HL-60/S4 treated with phorbol 12-myristate 13-acetate at 8.2 ng/mL for 4 days and 3 days (cell line): ENCODE measurements around the gene PRKCQ.

ENCODE experiments used
- in situ Hi-C: fragments of 300-500 bp; cut with MboI; formaldehyde crosslinking; loops from 2 replicates; pipeline ENCODE4 v1.15.0; 2022; ENCODE audit warnings: low sequenced_read_pairs

Gene PRKCQ

DNA sequence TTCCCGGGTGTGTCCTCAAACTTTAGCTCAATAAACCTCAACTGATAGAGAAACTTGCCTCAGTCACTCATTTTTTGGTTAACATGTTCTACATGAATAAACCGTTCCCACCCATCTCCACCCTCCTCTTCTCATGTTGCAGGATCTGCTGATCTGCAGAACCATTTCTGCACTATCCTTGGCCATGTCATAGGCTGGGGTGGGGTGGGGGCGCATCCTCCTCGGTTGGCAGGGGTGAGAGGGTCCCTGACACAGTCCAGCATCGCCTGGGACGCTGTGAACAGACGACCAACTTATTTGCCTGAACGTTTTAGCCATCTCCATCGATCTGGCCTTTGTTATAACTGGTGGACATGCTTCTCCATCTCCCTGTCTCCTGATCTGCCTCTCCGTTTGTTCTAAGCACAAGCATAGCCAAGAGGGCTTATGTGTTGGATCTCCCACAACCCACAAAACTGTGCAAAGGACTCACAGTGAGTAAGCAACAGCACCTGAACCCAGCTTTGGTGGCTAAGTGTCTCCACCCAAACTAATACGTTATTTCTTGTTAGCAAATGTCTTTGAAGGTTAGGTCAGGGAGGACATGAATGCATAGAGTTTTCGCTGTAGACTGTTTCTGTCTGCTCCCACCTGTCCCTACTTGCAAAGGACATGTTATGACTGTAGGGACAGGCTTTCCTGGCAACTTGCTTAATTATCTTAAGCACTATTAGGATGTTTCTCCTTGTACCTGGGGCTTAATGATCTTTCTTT is 51.7 kb downstream of the PRKCQ start:
- in situ Hi-C loops, result no loop called here

DNA sequence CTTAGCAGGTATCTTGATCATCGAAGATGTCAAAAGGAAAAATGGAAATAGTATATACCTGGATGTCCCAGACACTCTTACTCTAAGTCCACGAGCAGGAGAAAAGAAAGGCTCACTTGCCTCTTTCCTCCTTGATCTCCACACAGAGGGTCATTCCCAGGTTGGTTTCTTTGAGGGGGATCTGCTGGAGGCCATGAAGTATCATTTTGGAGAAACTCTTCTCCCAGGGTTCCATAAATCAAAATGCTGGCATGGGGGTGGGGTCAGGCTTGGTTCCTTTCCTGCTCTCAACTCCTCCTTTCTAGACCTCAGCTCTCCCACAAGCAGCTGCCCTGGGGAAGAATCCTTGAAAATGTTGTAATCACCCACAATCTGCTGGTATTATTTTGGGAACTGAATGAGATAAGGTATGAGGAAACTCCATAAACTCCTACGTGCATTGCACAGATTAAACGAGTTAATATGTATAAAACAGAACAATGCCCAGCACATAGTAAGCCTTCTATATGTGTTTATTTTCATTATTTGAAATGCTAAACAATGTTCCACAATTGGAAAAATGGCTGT is 54.4 kb downstream of the PRKCQ start:
- in situ Hi-C loops, result no loop called here

DNA sequence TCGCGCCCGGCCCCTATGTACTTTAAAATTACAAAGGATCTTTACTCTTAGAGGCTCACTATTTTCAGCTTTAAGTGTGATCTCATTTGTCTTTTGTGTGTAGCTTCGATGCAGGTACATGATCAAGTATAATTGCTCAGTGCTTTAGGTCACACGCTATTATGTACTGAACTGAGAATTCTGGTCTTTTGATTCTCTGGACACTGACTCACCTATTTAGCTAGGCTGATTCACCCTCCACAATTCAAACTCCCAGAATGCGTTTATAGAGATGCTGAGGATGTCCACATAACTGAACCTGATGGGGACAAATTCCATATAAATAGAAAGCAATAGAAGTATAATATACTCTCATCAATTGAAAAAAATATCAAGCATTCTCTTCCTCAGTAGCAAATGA is 57.8 kb downstream of the PRKCQ start:
- in situ Hi-C loops, result no loop called here

DNA sequence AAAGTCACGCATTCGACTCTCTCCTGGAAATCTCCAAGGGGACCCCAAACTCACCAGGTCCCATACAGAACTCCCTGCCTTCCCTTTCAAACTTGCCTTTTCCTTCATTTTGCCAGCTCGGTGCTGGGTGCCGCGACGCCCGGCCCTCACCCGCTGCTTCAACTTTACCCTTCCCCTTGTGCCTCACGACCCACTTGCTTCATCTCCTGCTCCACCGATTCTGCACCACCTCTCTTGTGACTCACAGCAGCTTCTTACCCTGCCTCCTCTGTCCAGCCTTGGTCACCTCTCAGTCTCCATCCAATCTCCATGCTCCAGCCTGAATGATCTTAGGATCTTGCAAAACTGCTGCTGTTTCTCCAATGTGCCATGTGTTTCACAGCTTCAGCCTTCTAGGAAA is 59.9 kb downstream of the PRKCQ start:
- in situ Hi-C loops, result no loop called here

DNA sequence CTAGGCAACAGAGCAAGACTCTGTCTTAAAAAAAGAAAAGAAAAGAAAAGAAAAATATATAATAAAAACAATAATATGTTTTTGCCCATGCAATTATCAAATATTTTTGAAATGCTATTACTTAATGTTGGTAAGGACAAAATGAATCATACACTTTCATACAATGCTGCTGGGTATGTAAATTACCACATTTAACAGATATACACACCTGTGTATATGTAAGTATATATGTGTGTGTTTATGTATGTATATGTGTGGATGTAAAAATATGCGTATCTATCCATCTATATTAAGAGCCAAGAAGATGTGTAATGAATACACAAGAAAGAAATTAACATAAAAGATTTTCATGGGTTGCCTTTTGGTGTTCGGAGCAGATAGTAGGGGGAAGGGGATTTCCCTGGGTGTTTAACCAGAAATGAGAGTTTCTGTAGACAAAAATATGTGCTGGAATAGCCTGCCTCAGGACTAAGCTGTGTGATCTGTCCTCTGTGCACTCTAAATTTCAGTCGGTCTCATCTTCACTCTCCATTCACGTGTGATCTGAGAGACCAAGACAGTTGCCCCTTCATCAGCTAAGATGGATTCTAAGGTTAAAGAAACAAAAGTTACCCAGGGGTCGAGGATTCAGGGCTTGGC is 61.2 kb downstream of the PRKCQ start:
- in situ Hi-C loops, result no loop called here

DNA sequence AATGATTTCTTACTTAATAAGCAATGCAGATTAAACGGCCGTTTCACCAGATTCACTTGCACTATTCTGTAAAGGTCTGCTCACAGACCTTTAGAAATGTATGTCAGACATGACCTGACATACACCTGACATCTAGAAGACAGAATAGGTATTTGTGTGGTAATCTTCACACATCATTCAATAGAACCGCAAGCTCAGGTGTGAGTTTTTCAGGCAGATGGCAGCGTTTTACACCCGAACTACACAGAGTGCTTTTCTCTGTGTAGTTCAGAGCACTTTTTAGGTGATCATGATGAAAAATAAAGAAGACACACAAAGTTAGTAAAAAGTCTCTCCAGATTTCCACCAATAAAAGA is 63.2 kb downstream of the PRKCQ start:
- in situ Hi-C loops, result no loop called here

DNA sequence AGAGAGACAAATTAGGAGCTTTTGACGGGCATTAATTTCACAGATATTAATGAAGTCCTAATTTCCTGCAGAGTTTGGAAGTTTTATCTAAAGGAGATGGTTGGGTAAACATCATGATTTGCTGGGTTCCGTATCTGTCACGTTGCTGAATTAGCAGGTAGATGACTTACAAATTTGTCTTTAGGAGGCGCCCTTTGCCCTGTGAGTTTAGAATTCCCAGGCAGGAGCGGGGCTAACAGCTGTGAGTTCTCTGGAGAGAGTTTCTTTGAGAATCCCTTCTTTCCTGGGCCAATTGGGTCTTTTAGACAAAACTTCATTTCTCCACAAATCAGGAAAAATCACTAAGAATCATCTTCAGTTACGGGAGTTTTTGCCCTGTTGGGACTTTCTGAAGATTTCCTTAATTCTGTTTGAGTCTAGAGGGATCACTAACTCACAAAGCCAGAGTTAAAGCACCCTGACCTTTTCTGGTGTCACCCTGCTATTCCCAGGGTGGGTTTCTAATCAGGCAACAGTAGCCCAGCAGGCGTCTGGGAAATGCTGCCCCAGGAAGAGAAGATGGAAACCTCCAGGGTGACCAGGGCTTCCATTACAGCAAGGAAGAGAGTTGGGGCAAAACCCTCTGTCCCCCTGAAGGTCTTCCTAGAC is 63.7 kb downstream of the PRKCQ start:
- in situ Hi-C loops, result no loop called here

DNA sequence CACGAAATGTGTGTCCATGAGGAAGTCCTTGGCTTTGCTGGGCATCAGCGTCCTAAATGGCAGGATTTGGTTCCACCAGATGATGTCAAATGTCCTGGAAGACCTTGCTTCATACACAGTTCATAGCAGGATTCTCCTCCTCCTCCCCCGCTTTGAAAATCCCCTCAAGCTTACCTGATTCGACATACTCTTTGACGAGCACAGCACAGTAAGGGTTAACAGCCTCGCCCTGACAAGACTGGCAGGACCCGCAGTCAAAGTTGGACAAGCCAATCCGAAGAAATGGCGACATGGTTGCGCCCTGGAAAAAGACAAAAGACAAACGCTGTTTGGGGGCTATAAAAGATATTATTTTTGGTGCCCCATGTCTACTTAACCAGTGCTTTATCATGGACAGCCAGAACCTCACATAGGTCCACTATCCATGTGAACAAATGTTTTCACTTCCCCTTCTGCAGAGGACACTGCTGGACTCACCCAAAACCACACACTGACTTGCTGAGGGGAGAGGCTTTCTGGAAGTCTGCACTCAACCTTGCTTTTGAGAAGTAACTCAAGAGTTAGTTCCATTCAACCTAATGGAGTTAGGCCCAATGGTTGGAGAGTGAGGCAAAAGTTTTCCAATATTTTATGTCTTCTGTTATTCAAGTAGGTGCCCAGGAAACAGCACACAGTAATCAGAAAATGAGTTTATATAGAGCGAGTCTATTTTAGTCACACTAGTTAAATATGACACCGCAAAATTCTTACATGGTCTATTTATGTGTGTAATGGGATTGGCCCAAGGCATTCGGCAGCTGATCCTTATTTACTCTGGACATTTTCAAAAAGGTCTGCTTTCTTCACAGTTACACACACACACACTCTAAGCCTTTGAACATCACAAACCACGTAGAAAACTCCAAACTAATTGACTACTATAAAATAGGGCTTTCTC is 65.0 kb downstream of the PRKCQ start:
- in situ Hi-C loops, result no loop called here

DNA sequence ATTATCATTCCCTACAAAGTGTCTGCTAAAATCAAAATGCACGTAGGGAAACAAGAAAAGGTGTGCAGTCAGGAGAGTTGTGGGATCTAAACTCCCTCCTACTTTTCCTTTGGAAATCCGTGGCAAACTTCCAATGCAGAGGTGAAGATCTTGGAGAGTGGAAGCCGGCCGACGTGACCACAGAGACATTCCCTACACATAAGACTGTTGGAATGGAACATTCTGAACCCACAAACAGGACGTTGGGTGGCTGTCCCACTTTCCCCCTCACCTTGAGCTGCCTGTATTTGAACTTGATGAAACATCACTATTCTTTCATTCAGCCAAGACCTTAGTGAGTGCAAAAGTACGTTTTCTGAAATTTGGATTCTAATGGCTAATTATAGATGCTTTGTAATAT is 65.9 kb downstream of the PRKCQ start:
- in situ Hi-C loops, result no loop called here

DNA sequence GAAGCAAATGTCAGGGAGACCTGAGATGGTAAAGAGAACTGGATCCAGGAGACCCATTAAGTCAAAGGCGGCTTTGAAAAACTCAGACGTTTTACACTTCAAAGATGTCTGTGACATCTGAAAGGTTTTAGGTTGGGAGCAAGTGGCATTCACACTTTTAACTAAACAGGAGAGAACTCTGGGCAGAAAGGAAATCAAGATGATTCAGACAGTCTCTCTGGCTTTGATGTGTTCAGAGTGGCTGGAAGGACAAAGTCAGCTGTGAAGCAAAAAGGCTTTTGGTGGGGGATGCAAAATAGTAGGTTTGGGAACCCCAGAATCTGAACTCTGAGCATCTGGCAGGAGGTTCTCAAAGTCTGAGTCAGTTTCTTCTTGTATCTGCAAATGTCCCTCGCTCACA is 66.6 kb downstream of the PRKCQ start:
- in situ Hi-C loops, result no loop called here

DNA sequence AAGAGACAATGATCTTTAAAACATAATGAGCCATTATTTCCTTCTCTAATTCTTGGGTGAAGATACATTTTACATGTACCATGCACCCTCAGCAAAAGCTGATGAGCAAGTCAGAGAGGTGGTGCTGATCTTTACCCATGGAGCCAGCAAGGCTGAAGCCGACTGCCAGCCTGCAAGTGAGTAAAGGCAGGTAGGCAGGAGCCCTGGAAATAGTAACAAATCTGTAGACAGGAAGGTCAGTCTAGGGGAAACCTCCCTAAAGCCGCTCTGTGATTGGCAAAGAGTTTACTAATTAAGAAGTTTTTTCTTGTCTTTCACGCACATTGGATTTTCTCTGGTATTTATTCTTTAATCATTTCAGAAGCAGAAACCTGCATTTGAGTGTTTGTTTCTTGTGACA is 67.9 kb downstream of the PRKCQ start:
- in situ Hi-C loops, result no loop called here

DNA sequence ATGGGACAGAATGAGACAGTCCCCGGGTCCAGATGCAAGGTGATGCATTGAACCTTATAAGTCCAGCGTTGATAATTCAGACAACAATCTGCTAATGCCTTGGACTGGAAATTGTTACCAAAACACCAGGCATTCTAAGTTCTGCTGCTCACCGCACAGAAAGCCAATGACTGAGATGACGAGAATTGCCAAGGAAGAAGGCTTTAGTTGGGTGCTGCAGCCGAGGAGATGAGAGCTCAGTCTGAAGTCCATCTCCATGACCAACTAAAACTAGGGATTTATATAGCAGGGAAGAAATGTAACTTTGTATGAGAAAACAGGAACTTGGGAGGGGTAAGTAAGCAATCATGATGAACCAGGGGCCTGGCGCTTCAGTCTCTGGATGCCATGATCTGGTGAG is 68.7 kb downstream of the PRKCQ start:
- in situ Hi-C loops, result no loop called here

DNA sequence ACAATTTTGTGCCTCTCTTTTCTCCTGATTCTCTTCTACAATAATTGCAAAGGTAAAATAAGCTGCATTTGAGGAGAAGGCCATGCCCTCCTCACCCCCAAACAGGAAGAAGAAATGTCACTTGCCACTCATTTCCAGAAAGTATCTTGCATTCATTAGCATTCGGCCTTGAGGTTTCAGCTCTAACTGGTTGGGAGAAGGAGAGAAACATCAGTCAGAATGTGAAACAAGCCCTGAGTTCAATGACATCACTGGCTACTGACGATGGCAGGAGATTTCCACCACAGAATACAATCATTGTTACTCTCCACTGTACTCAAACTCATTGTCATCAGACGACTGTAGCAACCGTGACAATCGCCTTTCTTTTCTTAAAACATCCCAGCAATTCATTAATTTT is 72.8 kb downstream of the PRKCQ start:
- in situ Hi-C loops, result no loop called here

DNA sequence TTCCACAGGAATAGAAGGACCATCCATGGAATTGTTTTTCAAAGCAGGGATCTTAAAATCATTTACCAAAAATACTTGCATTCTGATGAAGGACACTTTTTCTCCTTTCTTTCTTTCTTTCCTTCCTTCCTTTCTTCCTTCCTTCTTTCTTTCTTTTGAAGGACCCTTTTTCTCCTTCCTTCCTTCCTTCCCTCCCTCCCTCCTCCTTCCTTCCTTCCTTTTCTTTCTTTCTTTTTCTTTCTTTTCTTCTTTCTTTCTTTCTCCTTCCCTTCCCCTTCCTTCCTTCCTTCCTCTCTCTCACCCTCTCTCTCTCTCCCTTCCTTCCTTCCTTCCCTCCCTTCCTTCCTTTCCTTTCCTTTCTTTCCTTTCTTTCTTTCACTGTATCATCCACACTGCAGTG is 74.8 kb downstream of the PRKCQ start:
- in situ Hi-C loops, result no loop called here

DNA sequence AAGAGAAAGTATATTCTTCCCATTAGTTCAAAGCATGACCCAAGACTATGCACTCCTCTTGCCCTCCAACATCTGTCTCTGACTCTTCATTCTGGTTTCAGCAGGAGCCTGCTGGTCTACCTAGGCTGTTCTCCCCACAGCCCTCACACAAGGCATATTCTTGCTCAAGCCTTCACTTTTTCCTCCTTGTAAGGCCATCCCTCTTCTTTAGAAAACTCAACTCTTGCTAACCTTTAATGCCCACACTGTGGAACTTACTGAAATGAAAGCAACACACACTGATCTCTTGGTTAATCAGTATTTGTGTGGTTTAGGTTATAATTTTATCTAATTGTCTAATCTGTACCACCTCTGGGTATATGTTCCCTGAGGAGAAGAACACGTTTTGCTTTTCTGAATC is 75.8 kb downstream of the PRKCQ start:
- in situ Hi-C loops, result no loop called here

DNA sequence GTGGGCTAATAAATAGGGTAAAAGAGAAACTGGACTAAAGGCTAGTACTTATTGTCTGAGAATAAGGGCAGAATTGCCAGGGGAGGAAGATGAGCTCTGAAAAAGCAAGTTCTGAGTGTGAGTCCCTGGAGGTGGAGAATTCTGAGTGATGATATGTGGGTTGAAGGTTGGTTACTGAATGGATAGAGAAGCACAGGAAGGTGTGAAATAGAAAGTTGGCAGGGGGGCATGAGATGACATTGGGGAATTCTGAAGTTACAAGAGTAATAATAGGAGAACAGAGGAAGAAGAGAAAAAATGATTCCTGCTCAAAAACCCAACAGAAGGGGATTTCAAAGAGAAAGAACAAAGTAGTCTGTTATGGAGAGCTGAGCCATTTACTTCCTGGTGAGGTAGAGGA is 76.9 kb downstream of the PRKCQ start:
- in situ Hi-C loops, result no loop called here

DNA sequence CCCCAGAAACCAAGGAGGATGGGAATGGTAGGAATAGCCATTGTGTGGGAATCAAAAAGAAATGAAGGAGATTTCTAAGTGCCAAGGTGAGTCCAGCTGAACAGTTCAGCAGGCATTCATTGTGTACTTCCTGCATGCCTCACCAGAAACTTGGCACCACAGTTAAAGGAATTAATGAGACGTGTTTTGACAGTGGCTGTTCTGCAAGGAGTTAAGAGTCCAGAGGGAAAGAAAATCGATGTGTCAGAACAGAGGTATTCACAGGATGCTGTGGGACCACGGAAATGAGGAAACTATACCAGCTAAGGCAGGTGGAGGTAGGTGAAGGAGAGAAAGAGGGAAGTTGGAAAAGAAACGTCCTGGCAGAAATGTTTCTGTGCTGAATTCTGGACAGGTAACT is 78.1 kb downstream of the PRKCQ start:
- in situ Hi-C loops, result no loop called here

DNA sequence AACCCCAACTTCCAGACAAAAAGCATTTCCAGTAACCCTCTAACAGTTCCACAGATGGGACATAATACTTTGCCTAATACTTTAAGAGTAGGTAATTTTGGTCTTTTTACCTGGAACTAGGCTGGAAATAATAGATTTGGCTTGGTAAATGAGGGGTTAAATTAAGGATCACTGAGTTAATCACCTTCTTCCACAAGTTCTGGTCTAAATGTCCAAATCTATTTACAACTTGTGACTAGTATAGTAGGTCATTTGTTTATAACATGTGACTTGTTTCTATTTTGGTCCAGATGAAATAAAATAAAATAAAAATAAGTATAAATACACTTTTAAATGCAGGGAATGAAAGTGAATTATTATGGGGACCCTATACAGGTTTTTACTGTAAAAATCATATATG is 80.1 kb downstream of the PRKCQ start:
- in situ Hi-C loops, result no loop called here

DNA sequence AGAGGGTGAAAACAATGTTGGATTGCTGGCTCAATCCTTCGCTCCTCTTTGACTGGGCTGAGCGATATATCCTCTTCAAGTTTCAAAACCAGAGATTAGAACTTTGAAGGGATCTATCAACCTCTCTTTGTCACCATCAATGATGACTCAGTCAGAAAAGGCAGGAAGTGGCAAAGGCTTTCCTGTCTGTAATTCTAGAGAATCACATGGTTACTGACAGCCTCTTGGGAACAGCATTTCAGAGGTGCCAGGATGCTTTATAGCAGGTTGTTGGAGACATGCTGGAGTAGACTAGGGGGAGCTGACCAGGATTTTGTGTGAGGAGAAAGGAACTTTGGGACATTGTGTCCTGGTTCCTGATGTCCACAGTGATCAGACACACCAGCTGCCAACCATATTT is 81.3 kb downstream of the PRKCQ start:
- in situ Hi-C loops, result no loop called here

DNA sequence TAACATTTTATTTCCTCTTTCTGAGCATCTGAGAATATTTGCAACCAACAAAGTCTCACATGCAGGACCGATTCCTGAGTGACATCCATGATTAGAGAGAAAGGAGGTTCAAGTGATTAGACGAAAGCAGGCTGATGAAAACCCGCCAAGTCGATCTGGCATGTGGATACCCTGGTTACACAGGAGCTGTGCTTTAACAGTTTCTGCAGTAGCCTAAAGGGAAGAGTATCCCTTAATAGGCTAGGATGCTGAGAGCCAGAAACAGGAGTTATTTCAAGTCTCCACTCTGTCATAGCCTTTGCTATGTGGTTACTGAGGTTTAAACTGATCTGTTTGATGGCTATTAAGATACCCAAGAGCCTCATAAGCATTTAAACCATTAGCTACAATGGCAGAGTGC is 82.5 kb downstream of the PRKCQ start:
- in situ Hi-C loops, result no loop called here

DNA sequence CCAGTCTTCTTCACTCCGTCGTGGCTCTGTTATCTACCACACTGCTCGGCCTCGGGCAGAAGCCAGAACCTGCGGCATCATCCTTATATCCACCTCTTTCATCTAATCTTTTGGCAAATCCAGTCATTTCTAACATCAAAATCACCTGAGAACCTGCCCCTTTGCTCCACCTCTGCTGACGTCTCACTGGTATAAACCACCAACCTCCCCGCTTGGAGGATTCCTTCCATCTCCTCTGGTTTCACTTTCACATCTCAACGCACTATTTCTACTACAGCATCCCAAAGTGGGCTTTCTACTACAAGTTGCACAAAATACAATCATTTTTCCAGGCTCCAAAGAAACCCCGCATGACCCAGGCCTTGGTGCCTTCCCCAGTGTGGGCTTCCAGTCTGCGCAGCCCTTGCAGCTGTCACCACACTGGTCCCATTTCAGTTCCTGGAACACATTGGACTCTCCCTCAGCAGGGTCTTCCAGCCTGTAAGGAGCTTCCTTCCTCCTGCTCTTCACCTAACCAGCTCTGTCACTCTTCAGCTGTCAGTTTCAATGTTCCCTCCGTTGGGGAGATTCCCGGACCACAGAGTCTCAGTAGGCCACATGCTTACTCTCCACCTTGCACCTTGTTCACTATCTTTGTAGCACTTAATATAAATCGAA is 85.0 kb downstream of the PRKCQ start:
- in situ Hi-C loops, result no loop called here
